Measurements from ENCODE around the gene RNF182. TPM values are rescaled to one million over a fixed set of nuclear protein-coding genes. Genes with fewer than 3 reads are reported as not detected.

RNF182 gene
- total and polyA plus RNA-seq, 9 of the 15 experiments (the other 6 are each of a cell fraction or from before 2014, with no cell fraction given) = 12.8 to 22.8 (median 17.5) TPM

- TF ChIP-seq NFXL1 (CRISPR knock-in tag; IDR thresholded peaks at IDR 0.05) (no peak), TSHZ1 (CRISPR knock-in tag; IDR thresholded peaks at IDR 0.05) (no peak), RBFOX2 (IDR thresholded peaks at IDR 0.05; ENCODE audit: low read depth, low read length) (no peak), STAT5B (CRISPR knock-in tag; IDR thresholded peaks at IDR 0.05) (no peak), FIP1L1 (IDR thresholded peaks at IDR 0.05; ENCODE audit: low read depth, low read length, poor library complexity, severe bottlenecking) (no peak), RBM22 (IDR thresholded peaks at IDR 0.05; ENCODE audit: low read depth, low read length, poor library complexity, severe bottlenecking) (no peak), PHB (CRISPR knock-in tag; IDR thresholded peaks at IDR 0.05) (no peak), ELF2 (CRISPR knock-in tag; IDR thresholded peaks at IDR 0.05) (no peak), NR3C1 (CRISPR knock-in tag; IDR thresholded peaks at IDR 0.05) (no peak), MAFK (IDR thresholded peaks at IDR 0.05; ENCODE audit: low read length) (no peak), HOMEZ (CRISPR knock-in tag; IDR thresholded peaks at IDR 0.05) (no peak), ZNF311 (CRISPR knock-in tag; IDR thresholded peaks at IDR 0.05) (no peak), DIDO1 (tag; IDR thresholded peaks at IDR 0.05; ENCODE audit: low read depth) (no peak), RFX7 (CRISPR knock-in tag; IDR thresholded peaks at IDR 0.05) (no peak), ZNF740 (CRISPR knock-in tag; IDR thresholded peaks at IDR 0.05) (no peak), ZNF740 (tag; IDR thresholded peaks at IDR 0.05) (no peak)
- Histone ChIP-seq H3K4me2 (ENCODE audit: insufficient read depth, low read length) (no peak overlapping the region), H2AFZ (ENCODE audit: low read depth, low read length) (no peak overlapping the region), H3K36me3 (ENCODE audit: control insufficient read depth, insufficient read depth, low read length) (no peaks in the 10 kb centered on the region), H3K9ac (ENCODE audit: insufficient read depth in 1 of 2, low read depth in 2 of 2, low read length in 2 of 2) (no peak overlapping the region), H3K4me3 (no peak overlapping the region), H3K27ac (ENCODE audit: extremely low read depth, low read depth, low read length) (no peak overlapping the region), H4K20me1 (replicated peaks; ENCODE audit: control insufficient read depth, insufficient read depth, low read length) (no peaks in the 10 kb centered on the region), H3K9me1 (ENCODE audit: control insufficient read depth, insufficient read depth, low read length) (no peaks in the 10 kb centered on the region), H3K79me2 (ENCODE audit: control insufficient read depth, insufficient read depth, low read length) (no peaks in the 10 kb centered on the region), H3K9me3 (replicated peaks; ENCODE audit: control insufficient read depth, insufficient read depth, low read depth, low read length) (no peaks in the 10 kb centered on the region), H3K4me1 (replicated peaks in 1 of 2; ENCODE audit: control insufficient read depth in 2 of 2, insufficient read depth in 2 of 2, low read length in 2 of 2) (no peaks in the 10 kb centered on the region), H3K27me3 (ENCODE audit: control insufficient read depth in 2 of 2, insufficient read depth in 2 of 2, low read length in 2 of 2) (no peaks in the 10 kb centered on the region)
- ATAC-seq = no peak
- in situ Hi-C loops (cut with MboI) (no loop called here), intact Hi-C loops (cut with micrococcal nuclease) (no loop called here)
- POLR2A ChIA-PET = interaction anchor here (0.6 to 2.5 kb wide), 3 partner anchors 19 to 25 kb away, joined by 3 to 7 read pairs (median 3); no protein-coding TSS in a partner anchor
- no peak for DNase-seq (ENCODE audit: extremely low read depth in 1 of 4, low spot score in 3 of 4)
- FAIRE-seq = no peak
- no TSS peak for BruUV-seq (replicated peaks)
- 75% methylated on average over 9 of the region's 9 CpGs for WGBS (ENCODE audit: insufficient coverage, low coverage, missing lambda C conversion rate)
- CTCF ChIA-PET (ENCODE audit: low intra/inter-chr PET ratio) = no interaction called here
Measured at GRCh38 chr6:14004258-14004657, 79.5 kb downstream of the RNF182 start.
